CD4-positive, alpha-beta T cell (primary cell): ENCODE measurements around the gene EXOC3. TPM values are rescaled to one million over a fixed set of nuclear protein-coding genes. Genes with fewer than 3 reads are reported as not detected.

Experiments
- ATAC-seq: fragments of 200-7000 bp; cut with Tn5 transposase; one replicate; pipeline ENCODE4 v1.10.0; 2022; ENCODE audit warnings: mild to moderate bottlenecking; ENCODE audit not compliant: poor library complexity
- CTCF ChIA-PET: fragments of 350-600 bp; sonication (Branson Sonifier 250); formaldehyde crosslinking; loops from one replicate; lab custom pipeline; 2021; ENCODE audit warnings: antibody characterized with exemption, inconsistent platforms; lab: Charles Lee
- POLR2A ChIA-PET: fragments of 350-600 bp; sonication (Branson Sonifier 250); formaldehyde crosslinking; loops from one replicate; lab custom pipeline; 2021; ENCODE audit warnings: antibody characterized with exemption, inconsistent platforms; lab: Charles Lee
- DNase-seq, 14 experiments: peaks; one replicate each; pipeline ENCODE4 v3.0.0-alpha.2; 2013 to 2020; ENCODE audit warnings: mixed read lengths in 2 of 14
- H3K27ac ChIP-seq, 2 donors: one replicate each; pipeline versions ENCODE4 v1.5.1 to v1.7.0; 2013; ENCODE audit warnings: low read length in 2 of 2, low read depth in 1 of 2, mild to moderate bottlenecking in 1 of 2
- H3K27me3 ChIP-seq, 2 experiments: 1 replicate in 1 of 2; 2 replicates in 1 of 2; pipeline versions ENCODE4 v1.6.1 to v1.7.0; 2013; ENCODE audit warnings: low read length in 2 of 2, control low read depth in 1 of 2, mild to moderate bottlenecking in 1 of 2, moderate library complexity in 1 of 2; ENCODE audit not compliant: insufficient read depth in 2 of 2, control insufficient read depth in 1 of 2
- H3K36me3 ChIP-seq: one replicate; pipeline ENCODE4 v1.6.1; 2013; ENCODE audit warnings: low read length, control low read depth; ENCODE audit not compliant: insufficient read depth
- H3K4me1 ChIP-seq: one replicate; pipeline ENCODE4 v1.6.1; 2013; ENCODE audit warnings: low read length, control low read depth; ENCODE audit not compliant: insufficient read depth
- H3K4me3 ChIP-seq: one replicate; pipeline ENCODE4 v1.5.1; 2013; ENCODE audit warnings: mild to moderate bottlenecking, low read length, moderate library complexity
- H3K9me3 ChIP-seq, 2 experiments: 1 replicate in 1 of 2; 2 replicates in 1 of 2; pipeline versions ENCODE4 v1.6.1 to v1.7.0; 2013; ENCODE audit warnings: low read length in 2 of 2, mild to moderate bottlenecking in 2 of 2, control low read depth in 1 of 2, moderate library complexity in 1 of 2; ENCODE audit not compliant: control insufficient read depth in 1 of 2, insufficient read depth in 1 of 2
- H3K27ac Mint-ChIP-seq: one replicate; pipeline ENCODE4 v1.8.0; 2020; ENCODE audit warnings: mixed read lengths
- H3K27me3 Mint-ChIP-seq: one replicate; pipeline ENCODE4 v1.8.0; 2021; ENCODE audit warnings: mixed read lengths
- H3K36me3 Mint-ChIP-seq: one replicate; pipeline ENCODE4 v1.8.0; 2021; ENCODE audit warnings: low read depth, mixed read lengths
- H3K4me1 Mint-ChIP-seq: one replicate; pipeline ENCODE4 v1.8.0; 2021; ENCODE audit warnings: low read depth, mixed read lengths
- H3K4me3 Mint-ChIP-seq: one replicate; pipeline ENCODE4 v1.8.0; 2020; ENCODE audit warnings: mild to moderate bottlenecking, mixed read lengths
- H3K9me3 Mint-ChIP-seq: one replicate; pipeline ENCODE4 v1.8.0; 2020; ENCODE audit warnings: mixed read lengths
- CTCF ChIP-seq: fragments of 200-600 bp; IDR thresholded peaks from one replicate; pipeline ENCODE4 v1.8.0; 2022; ENCODE audit warnings: antibody characterized with exemption, mild to moderate bottlenecking
- intact Hi-C, 2 experiments: fragments of 100-400 bp; cut with DNase I in 1 of 2; cut with micrococcal nuclease in 1 of 2; formaldehyde crosslinking; loops; one replicate each; pipeline versions ENCODE4 v1.15.1 to v1.9.0; 2023 to 2025; cut with DNase I, micrococcal nuclease
- total RNA-seq, 174 experiments: library from RNA in 2 of 174; stranded (reverse) in 2 of 174; gene quantifications; one replicate each; pipeline ENCODE4 v1.2.3 and lab custom pipeline; 2021 to 2026

The EXOC3 gene
- total RNA-seq, 2 experiments from 2014 or later, result 82.4 to 84.1 TPM

- no peaks in the 10 kb centered on the region for H3K36me3 ChIP-seq
- H3K27ac Mint-ChIP-seq, result no peak overlapping the region
- peaks cover 4% of the 10 kb centered on the region for H3K27me3 Mint-ChIP-seq
- no peaks in the 10 kb centered on the region for H3K36me3 Mint-ChIP-seq
- H3K4me1 ChIP-seq, result no peaks in the 10 kb centered on the region
- ATAC-seq (no peak), DNase-seq (no peak)
- H3K9me3 ChIP-seq, result peaks cover 0 to 18% of the 10 kb centered on the region in 2 experiments
- no peak overlapping the region for H3K27ac ChIP-seq
- TF ChIP-seq CTCF, result no peak
- H3K27me3 ChIP-seq, result no peaks in the 10 kb centered on the region
- CTCF ChIA-PET, result no interaction called here
- POLR2A ChIA-PET, result no interaction called here
- H3K4me3 Mint-ChIP-seq, result no peak overlapping the region
- intact Hi-C loops, result no loop called here
- no peaks in the 10 kb centered on the region for H3K9me3 Mint-ChIP-seq
- H3K4me3 ChIP-seq, result no peak overlapping the region
- no peaks in the 10 kb centered on the region for H3K4me1 Mint-ChIP-seq
Observed at GRCh38 chr5:509611-510185, 66.7 kb downstream of the EXOC3 start.

GRCh38 chr5:510521-510920 is 67.5 kb downstream of the EXOC3 start:
- Histone ChIP-seq H3K4me1 (no peaks in the 10 kb centered on the region), H3K9me3 (peaks cover 0 to 18% of the 10 kb centered on the region in 2 experiments), H3K27ac (no peak overlapping the region), H3K27me3 (peaks cover 0 to 3% of the 10 kb centered on the region in 2 experiments), H3K36me3 (no peaks in the 10 kb centered on the region), H3K4me3 (no peak overlapping the region)
- ChIA-PET CTCF (no interaction called here), POLR2A (no interaction called here)
- Mint-ChIP-seq H3K27me3 (peaks cover 8% of the 10 kb centered on the region), H3K36me3 (no peaks in the 10 kb centered on the region), H3K9me3 (no peaks in the 10 kb centered on the region), H3K4me3 (no peak overlapping the region), H3K27ac (no peak overlapping the region), H3K4me1 (no peaks in the 10 kb centered on the region)
- DNase-seq (no peak), ATAC-seq (no peak)
- TF ChIP-seq CTCF, result no peak
- intact Hi-C loops, result no loop called here

GRCh38 chr5:511476-511875 is 68.5 kb downstream of the EXOC3 start:
- Mint-ChIP-seq H3K9me3 (no peaks in the 10 kb centered on the region), H3K4me3 (no peak overlapping the region), H3K4me1 (no peaks in the 10 kb centered on the region), H3K36me3 (no peaks in the 10 kb centered on the region), H3K27me3 (peaks cover 14% of the 10 kb centered on the region), H3K27ac (no peak overlapping the region)
- ATAC-seq (no peak), DNase-seq (no peak)
- H3K9me3 ChIP-seq, result peaks cover 0 to 11% of the 10 kb centered on the region in 2 experiments
- no peaks in the 10 kb centered on the region for H3K36me3 ChIP-seq
- peaks cover 0 to 3% of the 10 kb centered on the region in 2 experiments for H3K27me3 ChIP-seq
- no peak overlapping the region for H3K27ac ChIP-seq
- no peak overlapping the region for H3K4me3 ChIP-seq
- TF ChIP-seq CTCF, result no peak
- ChIA-PET CTCF (no interaction called here), POLR2A (no interaction called here)
- H3K4me1 ChIP-seq, result no peaks in the 10 kb centered on the region
- intact Hi-C loops, result no loop called here
